T-cell (primary cell): ENCODE measurements around the gene NENF. TPM values are rescaled to one million over a fixed set of nuclear protein-coding genes. Genes with fewer than 3 reads are reported as not detected.
"Not testable (repeated sequence)": the region's sequence is repeated elsewhere in the genome, so short reads cannot be mapped to it uniquely, and the experiment has no call there.

Experiments
- ATAC-seq, 4 experiments: fragments of 200-7000 bp in 3 of 4; fragments of 150-1000 bp in 1 of 4; cut with Tn5 transposase; replicated peaks in 1 of 4; 1 replicate in 3 of 4; 2 replicates in 1 of 4; pipeline ENCODE4 v1.10.0; 2021; ENCODE audit warnings: moderate library complexity in 3 of 4, mild to moderate bottlenecking in 2 of 4, moderate number of reproducible peaks in 1 of 4
- CTCF ChIA-PET, 2 donors: fragments of 300-600 bp; sonication (Branson Sonifier 250); formaldehyde crosslinking; loops; one replicate each; lab custom pipeline; 2022; ENCODE audit warnings: antibody characterized with exemption in 2 of 2; lab: Charles Lee
- POLR2A ChIA-PET, 2 donors: fragments of 300-600 bp; sonication (Branson Sonifier 250); formaldehyde crosslinking; loops; one replicate each; lab custom pipeline; 2022; ENCODE audit warnings: antibody characterized with exemption in 2 of 2; lab: Charles Lee
- DNase-seq, 35 experiments: peaks; one replicate each; pipeline versions ENCODE4 v3.0.0 to v3.0.0-alpha.2; 2013 to 2023
- H3K27ac ChIP-seq: one replicate; pipeline ENCODE4 v1.5.1; 2013; ENCODE audit warnings: low read length
- H3K27me3 ChIP-seq, 2 experiments: replicated peaks in 1 of 2; 1 replicate in 1 of 2; 2 replicates in 1 of 2; pipeline versions ENCODE4 v1.6.1 to v1.7.0; 2013; ENCODE audit warnings: low read length in 1 of 2, mixed read lengths in 1 of 2; ENCODE audit not compliant: control insufficient read depth in 2 of 2, insufficient read depth in 2 of 2; ENCODE audit errors: extremely low read depth in 1 of 2
- H3K36me3 ChIP-seq, 2 donors: 1 replicate in 1 of 2; 2 replicates in 1 of 2; pipeline versions ENCODE4 v1.6.1 to v1.7.0; 2013; ENCODE audit warnings: low read length in 1 of 2; ENCODE audit not compliant: control insufficient read depth in 2 of 2, insufficient read depth in 1 of 2; ENCODE audit errors: extremely low read depth in 1 of 2
- H3K4me1 ChIP-seq, 2 experiments: 1 replicate in 1 of 2; 2 replicates in 1 of 2; pipeline versions ENCODE4 v1.6.1 to v1.7.0; 2013; ENCODE audit warnings: low read length in 2 of 2, mixed read lengths in 1 of 2; ENCODE audit not compliant: insufficient read depth in 2 of 2, control insufficient read depth in 1 of 2; ENCODE audit errors: extremely low read depth in 1 of 2
- H3K4me3 ChIP-seq, 2 donors: 1 replicate in 1 of 2; 2 replicates in 1 of 2; pipeline versions ENCODE4 v1.5.1 to v1.7.0; 2013; ENCODE audit warnings: mild to moderate bottlenecking in 2 of 2, low read length in 1 of 2, moderate library complexity in 1 of 2; ENCODE audit not compliant: control insufficient read depth in 1 of 2; ENCODE audit errors: extremely low read depth in 1 of 2
- H3K9me3 ChIP-seq: 2 replicates; pipeline ENCODE4 v1.7.0; 2013
- H3K27ac Mint-ChIP-seq, 2 donors: one replicate each; pipeline ENCODE4 v1.8.0; 2020 to 2021; ENCODE audit warnings: mild to moderate bottlenecking in 2 of 2, mixed read lengths in 2 of 2
- H3K27me3 Mint-ChIP-seq, 2 donors: one replicate each; pipeline ENCODE4 v1.8.0; 2021 to 2022; ENCODE audit warnings: mixed read lengths in 2 of 2
- H3K36me3 Mint-ChIP-seq: one replicate; pipeline ENCODE4 v1.8.0; 2021; ENCODE audit warnings: mixed read lengths
- H3K4me1 Mint-ChIP-seq, 3 donors: one replicate each; pipeline ENCODE4 v1.8.0; 2020 to 2022; ENCODE audit warnings: mixed read lengths in 3 of 3, mild to moderate bottlenecking in 1 of 3
- H3K4me3 Mint-ChIP-seq, 3 donors: one replicate each; pipeline ENCODE4 v1.8.0; 2020 to 2022; ENCODE audit warnings: mild to moderate bottlenecking in 3 of 3, mixed read lengths in 3 of 3, moderate library complexity in 3 of 3
- H3K9me3 Mint-ChIP-seq, 3 donors: one replicate each; pipeline ENCODE4 v1.8.0; 2020 to 2022; ENCODE audit warnings: mixed read lengths in 3 of 3
- WGBS: methylation state at CpG from one replicate; pipeline ENCODE4 v1.1.5; 2013; ENCODE audit warnings: missing lambda C conversion rate; ENCODE audit not compliant: insufficient coverage; 5-methylcytosine and 5-hydroxymethylcytosine counted together
- total RNA-seq, 35 experiments: library from RNA in 6 of 35; stranded (reverse) in 6 of 35; fragments of 120-200 nt in 1 of 35; gene quantifications; one replicate each; pipeline versions ENCODE4 v1.2.1 to v1.2.4 and lab custom pipeline; 2013 to 2026

The NENF gene
- total RNA-seq (10 to 100 TPM; 17.4 to 29.3 (median 25.9) TPM), total RNA-seq (lab: John Stamatoyannopoulos, UW) (9.6 to 32.7 (median 15.1) reads per million in 29 experiments)
- 27.1 TPM for total RNA-seq (2013)

- Histone ChIP-seq H3K4me1 (peaks cover 2 to 19% of the 10 kb centered on the region in 2 experiments), H3K4me3 (peak within 1 kb of the TSS; percentile 52 to 59), H3K27ac (no peak within 1 kb of the TSS), H3K27me3 (no peaks in the 10 kb centered on the region), H3K9me3 (no peaks in the 10 kb centered on the region), H3K36me3 (no peaks in the 10 kb centered on the region)
- ATAC-seq (peak; percentile 99 to 100 (median 100)), DNase-seq (peak; percentile 28 to 81 (median 65))
- Mint-ChIP-seq H3K27ac (peak within 1 kb of the TSS in 1 of 2 donors; percentile 77), H3K27me3 (no peaks in the 10 kb centered on the region), H3K9me3 (no peaks in the 10 kb centered on the region), H3K4me1 (peaks cover 28 to 40% (median 36%) of the 10 kb centered on the region in 3 donors), H3K36me3 (no peaks in the 10 kb centered on the region), H3K4me3 (peak within 1 kb of the TSS; percentile 68 to 79 (median 75))
- ChIA-PET POLR2A (interaction anchor here (0.5 to 0.6 kb wide), 3 partner anchors 37 to 246 kb away, joined by 3 to 5 read pairs (median 3); no protein-coding TSS in a partner anchor), CTCF (interaction anchor here (0.5 to 1.3 kb wide), 4 partner anchors 22 to 397 kb away, joined by 3 to 5 read pairs (median 3); partner anchors contain the start of genes DTL (in 1 of the 2) and INTS7 (in 1 of the 2))
- under 1% methylated on average over 76 of the region's 86 CpGs for WGBS
These were observed at the start of gene NENF for GRCh38 chr1:212432661-212433576. TSS of gene NENF (plus strand) at chr1:212432920. CDS start at chr1:212432944, 24 bp downstream.

- Histone ChIP-seq H3K27ac (no peak overlapping the region), H3K4me1 (peaks cover 0 to 8% of the 10 kb centered on the region in 2 experiments), H3K36me3 (peaks cover 16 to 46% of the 10 kb centered on the region in 2 donors), H3K4me3 (no peak overlapping the region), H3K9me3 (no peaks in the 10 kb centered on the region), H3K27me3 (no peaks in the 10 kb centered on the region)
- Mint-ChIP-seq H3K4me1 (peaks cover 2 to 5% (median 4%) of the 10 kb centered on the region in 3 donors), H3K9me3 (peaks cover 5 to 11% (median 8%) of the 10 kb centered on the region in 3 donors), H3K36me3 (peaks cover 78% of the 10 kb centered on the region), H3K27me3 (no peaks in the 10 kb centered on the region), H3K4me3 (no peak overlapping the region), H3K27ac (peak overlapping the region in 1 of 2 donors; percentile 52)
- POLR2A ChIA-PET, result interaction anchor here in 1 of 2 donors (1.0 kb wide), 1 partner anchor 13 kb away, joined by 3 read pairs; no protein-coding TSS in a partner anchor
- CTCF ChIA-PET, result interaction anchor here in 1 of 2 donors (0.6 kb wide), 1 partner anchor 70 kb away, joined by 3 read pairs; no protein-coding TSS in a partner anchor
- no peak for ATAC-seq
- no peak for DNase-seq
- 67% methylated on average over 1 of the region's 1 CpG for WGBS
These were observed 46.7 kb upstream of the NENF start for GRCh38 chr1:212386029-212386428.

GRCh38 chr1:212388985-212389716 is 43.6 kb upstream of the NENF start:
- DNase-seq, result no peak
- H3K9me3 Mint-ChIP-seq, result peaks cover 11 to 18% (median 12%) of the 10 kb centered on the region in 3 donors
- Histone ChIP-seq H3K36me3 (peaks cover 14 to 36% of the 10 kb centered on the region in 2 donors), H3K27ac (no peak overlapping the region), H3K27me3 (no peaks in the 10 kb centered on the region), H3K9me3 (no peaks in the 10 kb centered on the region), H3K4me3 (no peak overlapping the region), H3K4me1 (peaks cover 0 to 8% of the 10 kb centered on the region in 2 experiments)
- H3K27ac Mint-ChIP-seq, result no peak overlapping the region
- CTCF ChIA-PET, result interaction anchor here in 1 of 2 donors (0.5 to 1.3 kb wide), 2 partner anchors 150 to 319 kb away, joined by 3 to 6 read pairs; no protein-coding TSS in a partner anchor
- ATAC-seq, result no peak
- H3K27me3 Mint-ChIP-seq, result no peaks in the 10 kb centered on the region
- H3K4me1 Mint-ChIP-seq, result peaks cover 11 to 14% (median 13%) of the 10 kb centered on the region in 3 donors
- no CpG with 5 or more reads among the region's 1 CpG for WGBS
- peaks cover 74% of the 10 kb centered on the region for H3K36me3 Mint-ChIP-seq
- no peak overlapping the region for H3K4me3 Mint-ChIP-seq
- POLR2A ChIA-PET, result interaction anchor here in 1 of 2 donors (0.6 kb wide), 1 partner anchor 227 kb away, joined by 14 read pairs; no protein-coding TSS in a partner anchor

GRCh38 chr1:212395678-212396437 is 36.9 kb upstream of the NENF start:
- H3K27ac ChIP-seq, DNase-seq, CTCF ChIA-PET, H3K4me1 ChIP-seq, H3K4me3 ChIP-seq, H3K4me3 Mint-ChIP-seq, H3K36me3 ChIP-seq, ATAC-seq, H3K27me3 ChIP-seq, H3K27me3 Mint-ChIP-seq, H3K9me3 ChIP-seq, H3K27ac Mint-ChIP-seq: not testable (repeated sequence)
- H3K4me1 Mint-ChIP-seq, result peaks cover 6 to 14% (median 14%) of the 10 kb centered on the region in 3 donors
- no CpG with 5 or more reads among the region's 6 CpGs for WGBS
- peaks cover 5 to 20% (median 7%) of the 10 kb centered on the region in 3 donors for H3K9me3 Mint-ChIP-seq
- POLR2A ChIA-PET, result interaction anchor here in 1 of 2 donors (0.6 to 0.7 kb wide), 3 partner anchors 19 to 698 kb away, joined by 3 to 8 read pairs (median 6); partner anchors contain the start of gene NENF
- peaks cover 64% of the 10 kb centered on the region for H3K36me3 Mint-ChIP-seq

DNA sequence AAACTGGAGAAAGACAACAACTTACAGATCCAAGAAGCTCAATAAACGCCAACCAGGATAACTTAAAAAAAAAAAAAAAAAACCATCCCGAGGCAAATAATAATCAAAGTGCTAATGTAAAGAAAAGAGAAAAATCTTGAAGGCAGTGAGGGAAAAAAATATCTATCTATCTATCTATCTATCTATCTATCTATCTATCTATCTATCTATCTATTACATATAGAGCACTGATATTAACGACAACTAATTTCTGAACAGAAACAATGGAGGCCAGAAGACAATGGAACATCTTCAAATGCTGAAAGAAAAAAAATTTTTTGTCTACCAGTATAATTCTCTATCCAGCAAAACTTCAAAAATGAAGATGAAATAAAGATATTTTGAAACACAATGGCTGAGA is 36.1 kb upstream of the NENF start:
- Mint-ChIP-seq H3K4me3 (no peak overlapping the region), H3K27ac (no peak overlapping the region), H3K36me3 (peaks cover 56% of the 10 kb centered on the region), H3K4me1 (peaks cover 6 to 14% (median 12%) of the 10 kb centered on the region in 3 donors), H3K9me3 (peaks cover 3 to 18% (median 7%) of the 10 kb centered on the region in 3 donors), H3K27me3 (no peaks in the 10 kb centered on the region)
- Histone ChIP-seq H3K4me3 (no peak overlapping the region), H3K27ac (no peak overlapping the region), H3K9me3 (peaks cover 8% of the 10 kb centered on the region), H3K36me3 (no peaks in the 10 kb centered on the region), H3K4me1 (no peaks in the 10 kb centered on the region), H3K27me3 (no peaks in the 10 kb centered on the region)
- no peak for DNase-seq
- ChIA-PET CTCF (no interaction called here), POLR2A (interaction anchor here in 1 of 2 donors (0.6 to 0.7 kb wide), 3 partner anchors 20 to 699 kb away, joined by 3 to 8 read pairs (median 6); partner anchors contain the start of gene NENF)
- no peak for ATAC-seq
- WGBS, result no CpG with 5 or more reads among the region's 3 CpGs
